Stimulated activated CD8-positive, alpha-beta memory T cell treated with anti-CD3 and anti-CD28 coated beads, Interleukin-4, amount 100 ng/mL, for 48 hours (primary cell): ENCODE data around the gene PSMD6.

Source experiments
- DNase-seq: peaks from one replicate; pipeline ENCODE4 v3.0.0-alpha.2; 2020

The PSMD6 gene

GRCh38 chr3:64042952-64043351 is 19.7 kb upstream of the PSMD6 start:
- DNase-seq = no peak

- DNase-seq = no peak
These were observed 16.9 kb upstream of the PSMD6 start for GRCh38 chr3:64039981-64040733.

DNA sequence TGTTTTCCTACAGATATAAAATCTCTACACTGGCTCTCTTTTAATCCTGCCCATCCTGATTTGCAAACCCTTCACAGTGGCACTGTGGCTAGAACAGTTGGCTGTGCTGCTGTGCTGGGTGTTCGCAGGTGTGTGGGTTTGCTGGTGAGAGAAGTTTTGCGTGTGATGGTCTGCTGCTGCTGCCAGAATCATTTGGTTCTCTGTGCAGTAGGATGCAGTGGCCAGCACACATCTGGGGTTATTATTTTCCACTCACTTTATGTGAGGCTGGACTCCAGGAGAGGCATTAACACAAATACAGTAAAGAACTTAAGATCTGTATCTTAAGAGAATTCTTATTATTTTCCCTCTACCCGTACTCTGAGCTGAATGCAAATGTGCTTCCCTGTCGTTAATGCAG is 16.0 kb upstream of the PSMD6 start:
- no peak for DNase-seq

- DNase-seq = no peak
These were observed 15.0 kb upstream of the PSMD6 start for GRCh38 chr3:64038253-64038767.

DNA sequence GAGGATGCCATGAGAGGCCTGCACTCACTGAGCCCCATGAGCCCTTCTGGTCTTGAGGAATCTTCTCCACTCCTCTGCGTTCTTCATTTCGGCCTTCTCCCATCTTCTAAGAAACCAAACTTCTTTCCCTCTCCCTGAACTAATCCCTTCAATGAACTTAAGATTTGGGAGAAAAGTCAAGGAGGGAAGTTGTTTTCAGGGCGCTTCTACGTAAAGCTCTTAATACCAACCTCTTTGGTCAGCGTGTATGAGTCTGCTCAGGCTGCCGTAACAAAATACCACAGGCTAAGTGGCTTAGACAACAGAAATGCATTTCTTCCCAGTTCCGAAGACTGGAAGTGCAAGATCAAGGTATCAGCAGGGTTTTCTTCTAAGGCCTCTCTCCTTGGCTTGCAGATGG is 13.8 kb upstream of the PSMD6 start:
- no peak for DNase-seq

GRCh38 chr3:64033069-64033468 is 9.8 kb upstream of the PSMD6 start:
- DNase-seq = no peak

- no peak for DNase-seq
These were observed 8.5 kb upstream of the PSMD6 start for GRCh38 chr3:64031540-64032508.

- DNase-seq = peak; percentile 85
These were observed 7.4 kb upstream of the PSMD6 start for GRCh38 chr3:64030741-64031140.

DNA sequence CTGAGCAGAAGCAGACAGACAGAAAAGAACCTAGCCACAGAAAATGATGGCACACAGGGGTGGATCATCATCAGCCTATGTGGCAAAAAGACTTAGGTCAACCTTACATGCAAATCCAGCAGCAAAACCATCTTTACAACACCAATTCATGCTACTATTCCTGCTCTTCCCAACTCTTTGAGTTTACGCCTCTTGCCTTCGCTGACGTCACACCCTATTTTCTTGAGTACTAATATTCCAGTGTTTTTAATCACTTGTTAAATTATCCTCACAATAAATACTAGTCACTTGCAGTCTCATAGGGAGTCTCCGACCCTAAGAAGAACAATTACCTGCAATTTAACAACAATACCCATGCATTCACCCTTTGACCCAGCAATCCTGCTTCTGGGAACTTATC is 6.0 kb upstream of the PSMD6 start:
- DNase-seq = no peak

DNA sequence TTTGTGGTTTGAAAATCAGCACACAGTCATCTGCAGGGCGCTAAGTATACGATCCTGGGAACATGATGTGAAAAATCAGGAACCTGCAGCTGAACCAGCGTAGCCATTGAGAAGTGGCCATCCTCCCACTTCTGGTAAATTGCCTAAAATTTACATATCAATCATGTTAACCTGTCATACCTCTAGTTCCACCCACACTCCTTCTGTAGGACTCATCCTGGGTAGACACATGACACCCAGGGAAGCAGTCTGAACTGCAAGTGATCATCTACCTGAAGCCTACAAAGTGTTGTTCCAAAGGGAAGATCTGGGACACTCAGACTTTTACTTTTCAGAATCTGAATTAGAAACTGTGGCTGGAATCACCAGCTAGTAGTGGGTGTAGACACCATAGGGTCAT is 5.5 kb upstream of the PSMD6 start:
- no peak for DNase-seq

- no peak for DNase-seq
These were observed 4.4 kb upstream of the PSMD6 start for GRCh38 chr3:64027658-64028057.

DNA sequence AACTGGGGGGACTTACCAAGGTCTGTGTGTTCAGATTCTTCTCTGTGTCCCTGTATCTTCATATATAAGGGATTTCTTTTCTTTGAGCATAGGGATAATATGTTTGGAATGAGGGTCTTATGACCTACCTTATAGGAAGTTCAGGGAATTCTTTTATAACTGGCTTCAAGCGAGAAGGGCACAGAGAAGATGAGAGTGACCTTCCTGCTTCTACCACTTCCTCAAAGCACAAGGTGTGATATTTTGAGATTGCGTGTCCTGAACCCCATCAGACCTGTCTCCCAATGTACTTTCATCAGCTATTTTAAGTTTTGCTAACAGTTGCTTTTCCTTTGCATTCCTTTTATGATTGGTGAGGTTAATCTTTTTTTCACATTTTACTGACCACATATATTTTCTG is 3.1 kb upstream of the PSMD6 start:
- DNase-seq = no peak

- no peak for DNase-seq
These were observed 548 bp upstream of the PSMD6 start for GRCh38 chr3:64023861-64024223.

DNA sequence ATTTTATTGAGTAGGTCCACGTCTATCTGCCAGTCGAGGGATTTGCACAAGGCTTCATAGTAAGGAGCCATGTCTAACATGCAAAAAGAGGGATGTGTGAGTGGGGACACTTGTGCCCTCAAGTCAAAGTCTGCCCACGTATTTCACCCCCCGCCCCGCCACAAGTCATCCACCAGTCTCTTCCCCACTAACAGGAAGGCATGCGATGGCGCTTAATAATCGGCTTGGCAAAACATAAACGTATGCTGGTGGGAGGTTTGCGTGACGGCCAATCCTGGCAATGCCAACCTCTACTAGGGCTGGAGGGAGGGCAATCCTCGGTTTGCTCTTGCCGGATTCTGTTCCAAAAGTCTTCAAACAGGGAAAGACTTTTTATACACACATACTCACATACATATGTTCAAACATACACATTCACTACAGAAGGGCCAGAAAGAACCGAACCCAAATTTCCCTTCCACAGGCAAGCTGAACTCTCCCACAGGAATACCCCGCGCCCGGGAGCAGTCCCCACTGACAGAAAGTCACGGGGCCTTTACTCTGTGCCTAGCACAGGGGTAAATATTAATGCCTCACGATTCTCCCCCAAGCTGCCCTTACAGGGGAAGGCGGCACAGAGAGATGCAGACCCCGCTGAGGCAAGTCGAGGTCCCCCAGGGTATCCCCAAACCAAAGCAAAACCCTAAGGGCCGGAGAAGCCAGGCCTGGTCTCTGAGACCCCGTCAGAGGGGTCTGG is 675 bp downstream of the PSMD6 start:
- peak; percentile 39 for DNase-seq

- DNase-seq = no peak
These were observed 1.4 kb downstream of the PSMD6 start for GRCh38 chr3:64021922-64022321.

DNA sequence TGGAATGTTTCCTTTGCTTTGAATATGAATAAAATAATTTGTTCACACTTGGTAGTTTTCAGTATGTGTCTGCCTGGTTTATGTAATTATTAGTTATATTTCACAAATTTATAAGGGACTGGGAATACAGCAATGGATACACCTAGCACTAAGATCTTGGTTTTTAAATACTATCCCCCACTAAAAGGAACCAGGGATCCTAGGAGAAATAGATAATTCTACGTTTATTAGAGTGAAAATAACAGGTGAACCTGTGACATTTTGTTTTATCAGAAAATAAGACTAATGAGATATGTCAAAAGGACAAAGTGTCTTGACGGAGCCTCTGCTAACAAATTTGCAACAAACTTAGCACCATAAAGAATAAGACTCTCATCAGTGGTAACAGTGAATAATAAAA is 3.4 kb downstream of the PSMD6 start:
- DNase-seq = no peak

- DNase-seq = no peak
These were observed 4.0 kb downstream of the PSMD6 start for GRCh38 chr3:64019271-64019670.

GRCh38 chr3:64016941-64017620 is 6.2 kb downstream of the PSMD6 start:
- DNase-seq = no peak

DNA sequence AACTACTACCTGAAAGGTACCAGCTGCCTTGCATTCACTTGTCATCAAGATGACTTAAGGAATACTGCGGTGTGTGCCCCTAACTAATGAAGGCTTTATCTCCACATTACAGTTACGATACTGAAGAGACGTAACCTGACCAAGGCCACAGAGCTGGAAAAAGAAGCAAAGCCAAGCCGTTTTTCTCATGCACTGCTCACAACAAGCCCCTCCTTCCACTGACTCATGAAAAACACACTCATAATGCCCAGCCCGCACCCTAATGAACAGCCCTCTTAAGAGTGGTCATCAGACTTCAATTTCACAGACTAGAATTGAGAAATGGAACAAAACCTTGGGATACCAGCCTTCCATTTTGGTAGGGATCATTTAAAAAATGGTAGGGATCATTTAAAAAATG is 11.6 kb downstream of the PSMD6 start:
- DNase-seq = no peak

DNA sequence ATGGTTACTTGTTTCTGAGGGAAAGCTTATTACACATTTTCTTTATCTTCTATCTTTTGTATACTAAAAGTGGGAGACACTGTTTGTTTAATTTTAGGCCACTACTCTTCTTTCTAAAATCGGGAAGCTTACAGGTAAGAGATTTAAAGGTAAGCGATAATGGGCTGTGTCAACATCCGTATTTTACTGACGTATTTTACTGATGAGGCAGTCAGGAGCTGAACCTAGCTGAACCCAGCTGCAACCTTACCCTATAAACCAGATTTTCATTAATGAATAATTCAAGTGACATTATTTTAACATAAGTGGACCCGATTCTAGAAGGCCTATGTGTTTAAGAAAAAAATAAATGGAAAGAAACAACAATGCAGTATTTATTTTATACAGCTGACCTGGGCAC is 13.1 kb downstream of the PSMD6 start:
- no peak for DNase-seq

- no peak for DNase-seq
These were observed 13.8 kb downstream of the PSMD6 start for GRCh38 chr3:64009528-64009927.

DNA sequence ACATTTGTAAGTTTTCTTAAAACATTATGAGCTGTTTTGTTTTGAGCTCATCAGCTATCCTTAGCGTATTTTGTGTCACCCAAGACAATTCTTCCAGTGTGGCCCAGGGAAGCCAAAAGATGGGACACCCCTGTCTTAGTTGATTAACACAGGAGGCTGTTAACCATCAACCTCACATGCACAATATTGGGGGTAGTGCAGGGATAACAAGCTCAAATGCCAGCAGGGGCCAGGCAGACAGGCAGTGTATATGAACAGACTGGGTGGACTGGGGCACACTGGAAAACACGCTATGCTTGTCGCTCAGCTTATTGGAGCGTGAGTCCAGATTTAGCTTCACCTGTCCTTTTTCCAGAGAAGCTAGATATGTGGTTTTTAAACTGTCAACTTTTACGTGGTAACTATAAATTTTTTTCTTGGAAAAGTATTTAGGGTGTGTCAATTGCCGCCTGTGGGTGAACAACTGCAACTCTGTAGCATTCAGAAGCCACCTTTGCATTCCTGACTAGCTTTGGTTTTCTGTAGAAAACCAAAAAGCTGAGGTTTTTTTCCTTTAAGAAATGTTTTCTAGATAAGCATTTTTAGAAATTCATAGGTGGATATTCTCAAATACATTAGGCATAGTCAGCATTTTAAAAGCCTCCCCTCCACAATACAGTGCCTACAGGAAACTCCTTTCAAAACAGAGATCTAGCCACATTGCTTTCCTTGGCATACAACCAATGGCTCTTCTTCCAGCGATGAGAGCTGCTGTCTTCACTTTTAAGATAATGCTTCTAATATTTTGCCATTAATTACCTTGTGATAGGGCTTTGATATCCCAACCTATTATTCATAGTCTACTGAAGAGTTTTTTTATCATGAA is 14.6 kb downstream of the PSMD6 start:
- DNase-seq = no peak
